Measurements from ENCODE around the gene STX10.
"Not testable (repeated sequence)": the region's sequence is repeated elsewhere in the genome, so short reads cannot be mapped to it uniquely, and the experiment has no call there.

The STX10 gene

GRCh38 chr19:13164343-13165161, 14.4 kb upstream of the STX10 start:
- peak in 1 of 2 donors; percentile 88 for DNase-seq

- peak; percentile 28 to 37 for DNase-seq
These were observed 13.6 kb upstream of the STX10 start for GRCh38 chr19:13163609-13164342.

- peak; percentile 67 to 81 for DNase-seq
These were observed 12.8 kb upstream of the STX10 start for GRCh38 chr19:13162724-13163608.

GRCh38 chr19:13160557-13160956, 10.4 kb upstream of the STX10 start:
- DNase-seq = no peak

- DNase-seq = no peak
These were observed 9.5 kb upstream of the STX10 start for GRCh38 chr19:13159713-13160112.

- peak; percentile 32 to 48 for DNase-seq
These were observed 5.5 kb upstream of the STX10 start for GRCh38 chr19:13155472-13156359.

- peak in 1 of 2 donors; percentile 28 for DNase-seq
These were observed 4.8 kb upstream of the STX10 start for GRCh38 chr19:13154911-13155471.

- DNase-seq = peak in 1 of 2 donors; percentile 61
These were observed 4.1 kb upstream of the STX10 start for GRCh38 chr19:13154241-13154778.

- DNase-seq = peak in 1 of 2 donors; percentile 61
These were observed 3.5 kb upstream of the STX10 start for GRCh38 chr19:13153569-13154240.

- peak; percentile 92 to 97 for DNase-seq
These were observed 2.9 kb upstream of the STX10 start for GRCh38 chr19:13152974-13153568.

- DNase-seq = no peak
These were observed 2.3 kb upstream of the STX10 start for GRCh38 chr19:13152356-13152973.

- DNase-seq = peak; percentile 90
These were observed 1.6 kb upstream of the STX10 start for GRCh38 chr19:13151605-13152355.

- no peak for DNase-seq
These were observed 893 bp upstream of the STX10 start for GRCh38 chr19:13150931-13151604.

- no peak for DNase-seq
These were observed 468 bp downstream of the STX10 start for GRCh38 chr19:13149628-13150186.

- DNase-seq = not testable (repeated sequence)
These were observed 975 bp downstream of the STX10 start for GRCh38 chr19:13149173-13149627.

GRCh38 chr19:13146763-13147563, 3.2 kb downstream of the STX10 start:
- DNase-seq = peak; percentile 4 to 56

All from bone marrow (tissue), 2 donors.